ENCODE data around the gene CCL23. TPM values are rescaled to one million over a fixed set of nuclear protein-coding genes. Genes with fewer than 3 reads are reported as not detected.

Gene CCL23
- total and polyA plus RNA-seq, 2 experiments from 2014 or later: not detected

DNA sequence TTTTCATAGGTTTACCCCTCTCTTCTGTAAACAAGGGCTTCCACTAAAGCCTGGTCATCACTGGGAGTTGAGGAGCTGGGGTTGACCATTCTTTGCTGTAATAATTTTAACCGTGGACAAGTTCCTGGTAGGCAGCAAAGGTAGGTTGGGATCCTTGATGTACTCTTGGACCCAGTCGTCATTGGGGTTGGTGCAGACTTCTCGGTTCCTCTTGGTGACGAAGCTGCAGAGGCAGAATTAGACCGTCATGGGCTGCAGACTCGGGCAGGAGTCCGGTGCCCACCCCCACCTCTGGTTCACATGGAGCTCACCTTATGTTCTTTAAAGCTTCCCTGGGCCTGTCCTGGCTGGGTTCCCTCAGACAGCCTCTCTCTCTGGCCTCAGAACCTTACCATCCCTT is 40.3 kb downstream of the CCL23 start:
- Histone ChIP-seq H3K4me3 (no peak overlapping the region), H3K4me1 (ENCODE audit: low read depth) (no peaks in the 10 kb centered on the region), H3K27ac (no peak overlapping the region), H3K9me3 (ENCODE audit: low read depth) (no peaks in the 10 kb centered on the region), H3K36me3 (no peaks in the 10 kb centered on the region), H3K27me3 (no peaks in the 10 kb centered on the region)
- TF ChIP-seq, protein P1, sequence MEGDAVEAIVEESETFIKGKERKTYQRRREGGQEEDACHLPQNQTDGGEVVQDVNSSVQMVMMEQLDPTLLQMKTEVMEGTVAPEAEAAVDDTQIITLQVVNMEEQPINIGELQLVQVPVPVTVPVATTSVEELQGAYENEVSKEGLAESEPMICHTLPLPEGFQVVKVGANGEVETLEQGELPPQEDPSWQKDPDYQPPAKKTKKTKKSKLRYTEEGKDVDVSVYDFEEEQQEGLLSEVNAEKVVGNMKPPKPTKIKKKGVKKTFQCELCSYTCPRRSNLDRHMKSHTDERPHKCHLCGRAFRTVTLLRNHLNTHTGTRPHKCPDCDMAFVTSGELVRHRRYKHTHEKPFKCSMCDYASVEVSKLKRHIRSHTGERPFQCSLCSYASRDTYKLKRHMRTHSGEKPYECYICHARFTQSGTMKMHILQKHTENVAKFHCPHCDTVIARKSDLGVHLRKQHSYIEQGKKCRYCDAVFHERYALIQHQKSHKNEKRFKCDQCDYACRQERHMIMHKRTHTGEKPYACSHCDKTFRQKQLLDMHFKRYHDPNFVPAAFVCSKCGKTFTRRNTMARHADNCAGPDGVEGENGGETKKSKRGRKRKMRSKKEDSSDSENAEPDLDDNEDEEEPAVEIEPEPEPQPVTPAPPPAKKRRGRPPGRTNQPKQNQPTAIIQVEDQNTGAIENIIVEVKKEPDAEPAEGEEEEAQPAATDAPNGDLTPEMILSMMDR (IDR thresholded peaks at IDR 0.05; ENCODE audit: low read depth, low read length): no peak
- no peak for DNase-seq (ENCODE audit: low read depth in 1 of 2, low spot score in 1 of 2)

DNA sequence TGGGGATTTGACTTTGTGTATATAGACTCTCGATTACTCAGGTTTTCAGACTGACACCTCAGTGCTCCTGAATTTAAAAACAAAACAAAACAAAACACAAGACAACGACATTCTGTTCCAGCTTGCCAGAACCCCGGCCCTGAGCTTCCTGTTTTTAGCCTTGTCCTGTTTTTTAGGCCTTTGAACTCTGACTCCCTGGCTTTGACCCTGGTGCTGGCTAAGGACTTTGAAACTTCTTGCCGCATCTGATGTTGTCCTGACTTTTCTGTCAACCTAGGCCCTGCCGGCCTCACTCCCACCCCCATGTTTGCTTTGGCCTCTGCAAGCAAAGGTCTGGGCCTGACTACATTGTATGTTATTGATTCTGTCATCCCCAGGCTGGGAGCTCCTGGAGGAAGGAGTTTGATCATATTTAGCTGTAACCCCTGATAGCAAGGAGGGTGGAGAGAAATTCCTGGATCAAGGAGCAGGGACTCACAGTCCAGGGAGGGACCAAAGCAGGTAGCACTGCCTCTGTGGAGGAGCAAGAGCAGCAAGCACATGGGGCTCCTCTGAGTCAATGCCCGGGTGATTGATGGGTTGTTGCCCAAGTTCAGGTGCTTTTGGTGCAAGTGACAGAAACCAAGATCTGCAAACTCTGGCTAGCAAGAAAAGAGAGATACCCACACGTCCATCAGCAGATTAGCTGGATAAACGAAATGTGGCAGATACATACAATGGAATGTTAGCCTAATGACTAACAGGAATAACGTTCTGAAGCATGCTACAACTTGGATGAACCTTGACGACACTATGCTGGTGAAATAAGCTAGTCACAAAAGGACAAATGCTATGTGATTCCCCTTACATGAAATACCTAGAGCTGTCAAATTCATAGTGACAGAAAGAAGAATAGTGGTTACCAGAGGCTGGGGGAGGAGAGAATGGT is 44.2 kb downstream of the CCL23 start:
- DNase-seq (ENCODE audit: low read depth in 1 of 2, low spot score in 1 of 2): no peak
- Histone ChIP-seq H3K27me3 (no peaks in the 10 kb centered on the region), H3K36me3 (no peaks in the 10 kb centered on the region), H3K27ac (no peak overlapping the region), H3K4me3 (no peak overlapping the region), H3K9me3 (ENCODE audit: low read depth) (no peaks in the 10 kb centered on the region), H3K4me1 (ENCODE audit: low read depth) (no peaks in the 10 kb centered on the region)
- TF ChIP-seq, protein P1 (IDR thresholded peaks at IDR 0.05; ENCODE audit: low read depth, low read length): no peak

DNA sequence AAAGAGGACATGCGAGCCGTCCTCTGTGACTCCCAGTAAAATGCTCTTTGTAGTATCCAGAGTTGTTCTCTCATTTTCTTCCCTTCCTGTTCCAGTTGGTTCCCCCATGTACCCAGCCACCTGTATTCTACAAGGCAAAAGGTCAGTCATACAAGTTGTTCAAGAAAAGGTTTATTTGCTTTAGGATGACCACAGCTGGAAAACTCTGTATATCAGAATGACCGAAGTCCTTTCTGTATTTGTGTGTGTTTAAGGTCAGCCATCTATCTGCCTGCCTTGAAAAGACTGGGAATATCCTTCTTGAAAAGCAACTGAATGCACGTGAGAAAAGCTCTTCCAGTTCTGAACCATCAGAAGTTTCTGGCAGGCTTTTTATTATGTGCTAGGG is 44.8 kb downstream of the CCL23 start:
- no peak for DNase-seq (ENCODE audit: low read depth in 1 of 2, low spot score in 1 of 2)
- no peaks in the 10 kb centered on the region for H3K9me3 ChIP-seq (ENCODE audit: low read depth)
- no peaks in the 10 kb centered on the region for H3K36me3 ChIP-seq
- no peak overlapping the region for H3K27ac ChIP-seq
- TF ChIP-seq, protein P1 (IDR thresholded peaks at IDR 0.05; ENCODE audit: low read depth, low read length): no peak
- no peaks in the 10 kb centered on the region for H3K27me3 ChIP-seq
- no peak overlapping the region for H3K4me3 ChIP-seq
- no peaks in the 10 kb centered on the region for H3K4me1 ChIP-seq (ENCODE audit: low read depth)

DNA sequence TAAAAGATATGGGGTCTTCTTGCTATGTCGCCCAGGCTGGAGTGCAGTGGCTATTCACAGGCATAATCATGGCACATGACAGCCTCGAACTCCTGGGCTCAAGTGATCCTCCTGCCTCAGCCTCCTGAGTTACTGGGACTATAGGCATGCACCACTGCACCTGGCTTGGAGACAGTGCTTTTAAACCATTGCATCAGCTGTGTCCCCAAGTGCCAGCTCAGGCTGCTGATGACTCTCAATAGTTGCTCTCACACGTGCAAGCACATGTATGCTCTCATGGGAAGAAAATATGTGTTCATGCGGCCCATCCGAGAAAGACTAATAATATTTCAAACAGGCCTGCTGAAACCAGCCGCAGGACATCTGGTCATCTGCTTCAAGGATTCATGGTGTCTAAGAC is 45.2 kb downstream of the CCL23 start:
- no peak for DNase-seq (ENCODE audit: low read depth in 1 of 2, low spot score in 1 of 2)
- H3K27me3 ChIP-seq: no peaks in the 10 kb centered on the region
- no peaks in the 10 kb centered on the region for H3K36me3 ChIP-seq
- H3K27ac ChIP-seq: no peak overlapping the region
- no peaks in the 10 kb centered on the region for H3K9me3 ChIP-seq (ENCODE audit: low read depth)
- H3K4me1 ChIP-seq (ENCODE audit: low read depth): no peaks in the 10 kb centered on the region
- H3K4me3 ChIP-seq: no peak overlapping the region
- TF ChIP-seq, protein P1 (IDR thresholded peaks at IDR 0.05; ENCODE audit: low read depth, low read length): no peak

DNA sequence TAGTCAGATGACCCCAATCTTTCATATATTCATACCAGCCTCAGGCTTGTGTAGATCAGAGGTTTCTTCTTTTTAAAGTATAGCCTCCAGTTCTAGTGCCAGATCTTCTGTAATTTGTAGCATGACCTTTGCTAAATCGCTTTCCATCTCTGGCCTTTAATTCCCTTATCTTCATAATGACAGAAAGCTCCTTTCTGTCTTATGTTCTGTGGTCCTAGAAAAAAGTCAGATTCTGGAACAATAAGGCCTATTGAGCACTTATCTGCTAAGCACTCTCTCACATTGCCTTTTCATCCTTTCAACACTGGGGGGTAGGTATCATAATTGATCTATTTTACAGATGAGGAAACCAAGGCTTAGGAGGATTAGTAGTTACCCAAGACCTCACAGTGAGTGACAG is 45.7 kb downstream of the CCL23 start:
- TF ChIP-seq, protein P1 (IDR thresholded peaks at IDR 0.05; ENCODE audit: low read depth, low read length): no peak

More for the DNA sequence above, 45.7 kb downstream of the CCL23 start:
- no peak overlapping the region for H3K27ac ChIP-seq
- H3K27me3 ChIP-seq: no peaks in the 10 kb centered on the region
- no peaks in the 10 kb centered on the region for H3K9me3 ChIP-seq (ENCODE audit: low read depth)
- H3K4me3 ChIP-seq: no peak overlapping the region
- H3K4me1 ChIP-seq (ENCODE audit: low read depth): no peaks in the 10 kb centered on the region
- no peaks in the 10 kb centered on the region for H3K36me3 ChIP-seq
- DNase-seq (ENCODE audit: low read depth in 1 of 2, low spot score in 1 of 2): no peak

Data from cardiac muscle cell (in vitro differentiated cells and primary cell).